OCI-LY7 (cell line): Measurements from ENCODE around the gene PDGFD. TPM values are rescaled to one million over a fixed set of nuclear protein-coding genes. Genes with fewer than 3 reads are reported as not detected.

Source experiments
- BruUV-seq: library from RNA; stranded (reverse); fragments of 400-500 nt; replicated peaks from 2 replicates; lab custom pipeline; 2021; lab: Mats Ljungman, UMichigan
- CTCF ChIA-PET: fragments of 300-600 bp; sonication (Branson Sonifier 250); formaldehyde crosslinking; loops from one replicate; lab custom pipeline; 2022; ENCODE audit warnings: antibody characterized with exemption; ENCODE audit not compliant: unreplicated experiment; lab: Charles Lee
- POLR2A ChIA-PET: fragments of 300-600 bp; sonication (Branson Sonifier 250); formaldehyde crosslinking; loops from one replicate; lab custom pipeline; 2022; ENCODE audit warnings: antibody characterized with exemption; lab: Charles Lee
- DNase-seq: peaks from one replicate; pipeline ENCODE4 v3.0.0-alpha.2; 2015; ENCODE audit warnings: low spot score
- H2AFZ ChIP-seq: fragments of 200-600 bp; sonication (generic), shearing (Covaris generic); 2 replicates; pipeline ENCODE4 v1.6.1; 2014; ENCODE audit warnings: mild to moderate bottlenecking, antibody characterized with exemption, low read length, moderate library complexity
- H3K27ac ChIP-seq: fragments of 200-600 bp; sonication (generic); 2 replicates; pipeline ENCODE4 v1.5.1; 2014; ENCODE audit warnings: mixed run types, low read depth, mild to moderate bottlenecking, moderate library complexity, low read length, inconsistent platforms; ENCODE audit not compliant: poor library complexity, severe bottlenecking
- H3K36me3 ChIP-seq: fragments of 200-600 bp; sonication (generic); 2 replicates; pipeline ENCODE4 v1.6.1; 2014; ENCODE audit warnings: mild to moderate bottlenecking, antibody characterized with exemption, low read length, moderate library complexity, mixed read lengths; ENCODE audit not compliant: insufficient read depth
- H3K4me1 ChIP-seq: fragments of 200-600 bp; sonication (generic); 2 replicates; pipeline ENCODE4 v1.5.1; 2014; ENCODE audit warnings: mild to moderate bottlenecking, low read length; ENCODE audit not compliant: insufficient read depth, poor library complexity, severe bottlenecking
- H3K4me2 ChIP-seq: fragments of 200-600 bp; sonication (generic); 2 replicates; pipeline ENCODE4 v1.6.1; 2014; ENCODE audit warnings: mild to moderate bottlenecking, low read length
- H3K4me3 ChIP-seq: fragments of 200-600 bp; sonication (generic); 2 replicates; pipeline ENCODE4 v1.5.1; 2014; ENCODE audit warnings: mild to moderate bottlenecking, low read depth, low read length; ENCODE audit not compliant: poor library complexity, severe bottlenecking
- H3K79me2 ChIP-seq: fragments of 200-600 bp; sonication (generic); 2 replicates; pipeline ENCODE4 v1.6.1; 2016; ENCODE audit warnings: low read depth, mild to moderate bottlenecking, low read length, moderate library complexity, mixed read lengths; ENCODE audit not compliant: insufficient read depth
- H3K9me2 ChIP-seq: fragments of 200-600 bp; sonication (generic); 2 replicates; pipeline ENCODE4 v1.6.1; 2016; ENCODE audit warnings: mild to moderate bottlenecking, low read length, mixed read lengths; ENCODE audit not compliant: insufficient read depth
- H3K9me3 ChIP-seq: fragments of 200-600 bp; sonication (generic); 2 replicates; pipeline ENCODE4 v1.6.1; 2014; ENCODE audit warnings: mild to moderate bottlenecking, mixed run types, low read length, mixed read lengths
- H4K20me1 ChIP-seq: fragments of 200-600 bp; sonication (generic); 2 replicates; pipeline ENCODE4 v1.6.1; 2014; ENCODE audit warnings: mild to moderate bottlenecking, antibody characterized with exemption, low read length, moderate library complexity, mixed read lengths; ENCODE audit not compliant: insufficient read depth
- EZH2phosphoT487 ChIP-seq: fragments of 200-600 bp; sonication (generic); IDR thresholded peaks from 2 replicates; pipeline ENCODE4 v1.6.1; 2018; ENCODE audit warnings: low read depth, borderline replicate concordance, mild to moderate bottlenecking, mixed run types, antibody characterized with exemption, low read length, moderate library complexity, mixed read lengths
- intact Hi-C: fragments of 100-400 bp; cut with micrococcal nuclease; formaldehyde crosslinking; loops from one replicate; pipeline ENCODE4 v1.10.0; 2022; ENCODE audit not compliant: unreplicated experiment
- total RNA-seq, 2 experiments: library from RNA; depleted of rRNA in 1 of 2; stranded (reverse); fragments of >200 nt in 1 of 2; shearing (Covaris generic) in 1 of 2; gene quantifications; 2 replicates each; pipeline ENCODE4 v1.2.3, GENCODE V29; 2014 to 2022
- TF ChIP-seq, protein P1 (sequence below): fragments of 200-600 bp; sonication (generic); conservative IDR thresholded peaks from 2 replicates; pipeline ENCODE4 v1.5.1; 2014; ENCODE audit warnings: mild to moderate bottlenecking, antibody characterized with exemption, low read length, moderate library complexity, mixed read lengths

PDGFD gene
- total RNA-seq, 2 experiments from 2014 or later: 1.0 to 6.0 TPM

- H3K4me1 ChIP-seq: no peaks in the 10 kb centered on the region
- H3K36me3 ChIP-seq: no peaks in the 10 kb centered on the region
- H3K4me3 ChIP-seq: no peak overlapping the region
- no peaks in the 10 kb centered on the region for H3K9me2 ChIP-seq
- BruUV-seq: no TSS peak
- H3K27ac ChIP-seq: no peak overlapping the region
- POLR2A ChIA-PET: interaction anchor here (0.6 to 1.1 kb wide), 2 partner anchors 138 to 159 kb away, joined by 3 read pairs; no protein-coding TSS in a partner anchor
- no peak for TF ChIP-seq EZH2phosphoT487
- TF ChIP-seq, protein P1, sequence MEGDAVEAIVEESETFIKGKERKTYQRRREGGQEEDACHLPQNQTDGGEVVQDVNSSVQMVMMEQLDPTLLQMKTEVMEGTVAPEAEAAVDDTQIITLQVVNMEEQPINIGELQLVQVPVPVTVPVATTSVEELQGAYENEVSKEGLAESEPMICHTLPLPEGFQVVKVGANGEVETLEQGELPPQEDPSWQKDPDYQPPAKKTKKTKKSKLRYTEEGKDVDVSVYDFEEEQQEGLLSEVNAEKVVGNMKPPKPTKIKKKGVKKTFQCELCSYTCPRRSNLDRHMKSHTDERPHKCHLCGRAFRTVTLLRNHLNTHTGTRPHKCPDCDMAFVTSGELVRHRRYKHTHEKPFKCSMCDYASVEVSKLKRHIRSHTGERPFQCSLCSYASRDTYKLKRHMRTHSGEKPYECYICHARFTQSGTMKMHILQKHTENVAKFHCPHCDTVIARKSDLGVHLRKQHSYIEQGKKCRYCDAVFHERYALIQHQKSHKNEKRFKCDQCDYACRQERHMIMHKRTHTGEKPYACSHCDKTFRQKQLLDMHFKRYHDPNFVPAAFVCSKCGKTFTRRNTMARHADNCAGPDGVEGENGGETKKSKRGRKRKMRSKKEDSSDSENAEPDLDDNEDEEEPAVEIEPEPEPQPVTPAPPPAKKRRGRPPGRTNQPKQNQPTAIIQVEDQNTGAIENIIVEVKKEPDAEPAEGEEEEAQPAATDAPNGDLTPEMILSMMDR: no peak
- no peaks in the 10 kb centered on the region for H4K20me1 ChIP-seq
- H3K79me2 ChIP-seq: no peaks in the 10 kb centered on the region
- no peak for DNase-seq
- H3K4me2 ChIP-seq: no peak overlapping the region
- H2AFZ ChIP-seq: no peak overlapping the region
- intact Hi-C loops: no loop called here
- H3K9me3 ChIP-seq: no peaks in the 10 kb centered on the region
- CTCF ChIA-PET: no interaction called here
Observed at GRCh38 chr11:104015649-104016415, 148.1 kb downstream of the PDGFD start.

GRCh38 chr11:104011044-104011443 lies 152.9 kb downstream of the PDGFD start:
- Histone ChIP-seq H2AFZ (no peak overlapping the region), H4K20me1 (no peaks in the 10 kb centered on the region), H3K4me3 (no peak overlapping the region), H3K79me2 (no peaks in the 10 kb centered on the region), H3K27ac (no peak overlapping the region), H3K4me2 (no peak overlapping the region), H3K9me3 (no peaks in the 10 kb centered on the region), H3K9me2 (no peaks in the 10 kb centered on the region), H3K4me1 (no peaks in the 10 kb centered on the region), H3K36me3 (no peaks in the 10 kb centered on the region)
- BruUV-seq: no TSS peak
- TF ChIP-seq EZH2phosphoT487: no peak
- DNase-seq: no peak
- ChIA-PET CTCF (no interaction called here), POLR2A (interaction anchor here (1.1 kb wide), 1 partner anchor 60 kb away, joined by 3 read pairs; no protein-coding TSS in a partner anchor)
- intact Hi-C loops: no loop called here

GRCh38 chr11:104009744-104010143 lies 154.2 kb downstream of the PDGFD start:
- Histone ChIP-seq H3K36me3 (no peaks in the 10 kb centered on the region), H4K20me1 (no peaks in the 10 kb centered on the region), H3K9me3 (no peaks in the 10 kb centered on the region), H3K4me3 (no peak overlapping the region), H3K27ac (no peak overlapping the region), H3K79me2 (no peaks in the 10 kb centered on the region), H3K9me2 (no peaks in the 10 kb centered on the region), H3K4me2 (no peak overlapping the region), H2AFZ (no peak overlapping the region), H3K4me1 (no peaks in the 10 kb centered on the region)
- ChIA-PET CTCF (no interaction called here), POLR2A (interaction anchor here (0.7 to 1.1 kb wide), 4 partner anchors 22 to 359 kb away, joined by 3 to 4 read pairs (median 4); no protein-coding TSS in a partner anchor)
- BruUV-seq: no TSS peak
- TF ChIP-seq EZH2phosphoT487: no peak
- TF ChIP-seq, protein P1: no peak
- intact Hi-C loops: no loop called here
- no peak for DNase-seq
